ENCODE measurements around the gene EME1.
A peak's percentile ranks its signal among the peaks of the same experiment; 100 is the strongest.
"Not testable (repeated sequence)": the region's sequence is repeated elsewhere in the genome, so short reads cannot be mapped to it uniquely, and the experiment has no call there.

EME1 gene

GRCh38 chr17:50372758-50373556, at the start of gene EME1, which contains the start of gene MRPL27:
Gene EME1, plus strand, starts transcription at chr17:50373229. Its CDS starts 1,980 bp downstream, at chr17:50375209.
Gene MRPL27, minus strand, starts transcription at chr17:50373184. Its CDS starts 14 bp downstream, at chr17:50373170.
- peak; percentile 81 to 86 for DNase-seq

- no peak for DNase-seq
Measured at GRCh38 chr17:50325906-50326305, 47.1 kb upstream of the EME1 start.

- no peak for DNase-seq
Measured at GRCh38 chr17:50326831-50327364, 46.1 kb upstream of the EME1 start.

GRCh38 chr17:50328363-50329325, 44.4 kb upstream of the EME1 start:
- DNase-seq: no peak

GRCh38 chr17:50329716-50330115, 43.3 kb upstream of the EME1 start:
- no peak for DNase-seq

- DNase-seq: no peak
Measured at GRCh38 chr17:50330151-50330775, 42.8 kb upstream of the EME1 start.

- DNase-seq: no peak
Measured at GRCh38 chr17:50331085-50331791, 41.8 kb upstream of the EME1 start.

GRCh38 chr17:50332196-50332595, 40.8 kb upstream of the EME1 start:
- DNase-seq: no peak

- DNase-seq: not testable (repeated sequence)
Measured at GRCh38 chr17:50333291-50334057, 39.6 kb upstream of the EME1 start.

- DNase-seq: no peak
Measured at GRCh38 chr17:50337956-50338355, 35.1 kb upstream of the EME1 start.

GRCh38 chr17:50338645-50339044, 34.4 kb upstream of the EME1 start:
- DNase-seq: no peak

GRCh38 chr17:50339381-50339780, 33.6 kb upstream of the EME1 start:
- no peak for DNase-seq

- DNase-seq: peak; percentile 13 to 16
Measured at GRCh38 chr17:50344731-50345365, 28.2 kb upstream of the EME1 start.

- DNase-seq: peak; percentile 69 to 83
Measured at GRCh38 chr17:50345432-50346312, 27.4 kb upstream of the EME1 start, which contains the start of gene XYLT2. Gene XYLT2, plus strand, starts transcription at chr17:50346126. Its CDS starts 15 bp downstream, at chr17:50346141.

- DNase-seq: peak; percentile 10 to 15
Measured at GRCh38 chr17:50346313-50347116, 26.5 kb upstream of the EME1 start.

- DNase-seq: peak in 1 of 2 donors; percentile 6
Measured at GRCh38 chr17:50347117-50347893, 25.7 kb upstream of the EME1 start.

- no peak for DNase-seq
Measured at GRCh38 chr17:50347894-50348291, 25.1 kb upstream of the EME1 start.
